ENCODE measurements around the gene AGBL4.

GRCh38 chr1:48810740-48811139 is 1213.0 kb downstream of the AGBL4 start:
- TF ChIP-seq POLR2AphosphoS5 (IDR thresholded peaks at IDR 0.05; ENCODE audit: low read depth, low read length), result no peak
- TF ChIP-seq TAF1 (IDR thresholded peaks at IDR 0.05; ENCODE audit: borderline replicate concordance, insufficient read depth, low read length), result no peak
